Mesenteric fat pad (tissue), 1 donor: Measurements from ENCODE around the gene DCHS1. TPM values are rescaled to one million over a fixed set of nuclear protein-coding genes. Genes with fewer than 3 reads are reported as not detected.
A peak's percentile ranks its signal among the peaks of the same experiment; 100 is the strongest.

ENCODE experiments used
- DNase-seq: peaks from one replicate; pipeline ENCODE4 v3.0.0-alpha.2; 2020; ENCODE audit warnings: low spot score
- total RNA-seq: library from RNA; stranded (reverse); fragmentation: NEBNext Ultra II Directional; extraction: Animal tissue kit (Norgen Biotek cat#: 25700); gene quantifications from one replicate; pipeline ENCODE4 v1.2.1, GENCODE V29; 2021
- donor health status: DM: yes; HTN: yes; CAD: no.

DCHS1 gene
- total RNA-seq, 1 donor from 2014 or later = 23.0 TPM

GRCh38 chr11:6648501-6648900 lies 7.1 kb downstream of the DCHS1 start:
- no peak for DNase-seq

DNA sequence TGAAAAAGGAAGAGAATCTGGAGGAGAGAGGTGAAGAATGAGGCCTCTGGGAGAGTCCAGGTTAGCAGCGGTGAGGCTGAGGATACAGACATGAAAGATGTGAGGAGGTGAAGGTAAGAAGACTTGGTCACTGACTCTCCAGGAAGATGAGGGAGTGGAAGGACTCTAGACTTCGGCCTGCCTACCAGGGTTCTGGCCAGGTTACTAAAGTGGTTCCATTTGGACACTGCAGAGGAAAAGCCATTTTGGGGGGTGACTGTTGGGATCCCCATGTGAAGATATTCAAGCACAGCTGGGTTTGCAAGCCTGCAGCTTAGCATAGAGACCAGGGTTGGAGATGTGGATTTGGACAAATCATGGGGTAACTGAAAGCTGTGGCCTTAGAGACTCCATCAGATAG lies 7.8 kb downstream of the DCHS1 start:
- no peak for DNase-seq

- DNase-seq = no peak
Observed at GRCh38 chr11:6646918-6647679, 8.5 kb downstream of the DCHS1 start.

- DNase-seq = no peak
Observed at GRCh38 chr11:6646576-6646917, 9.1 kb downstream of the DCHS1 start.

DNA sequence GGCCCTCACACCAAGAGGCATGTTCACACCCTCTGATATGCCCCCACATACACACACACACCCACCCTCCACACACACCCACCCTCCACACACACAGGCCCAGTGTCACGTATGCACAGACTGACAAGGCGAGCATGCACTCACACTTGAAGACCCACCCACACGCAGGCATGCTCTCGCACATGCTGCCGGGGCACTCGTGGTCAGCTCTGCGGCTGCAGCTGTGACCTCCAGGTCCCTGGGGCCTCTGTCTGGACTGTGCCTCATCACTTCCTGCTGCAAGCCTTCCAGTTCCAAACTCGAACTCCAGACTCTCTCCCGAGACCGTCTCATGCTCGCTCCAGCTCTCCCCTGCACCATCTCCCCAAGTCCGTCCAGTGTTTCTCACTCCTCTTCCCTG lies 9.5 kb downstream of the DCHS1 start:
- DNase-seq = no peak

- no peak for DNase-seq
Observed at GRCh38 chr11:6642957-6643356, 12.7 kb downstream of the DCHS1 start.

DNA sequence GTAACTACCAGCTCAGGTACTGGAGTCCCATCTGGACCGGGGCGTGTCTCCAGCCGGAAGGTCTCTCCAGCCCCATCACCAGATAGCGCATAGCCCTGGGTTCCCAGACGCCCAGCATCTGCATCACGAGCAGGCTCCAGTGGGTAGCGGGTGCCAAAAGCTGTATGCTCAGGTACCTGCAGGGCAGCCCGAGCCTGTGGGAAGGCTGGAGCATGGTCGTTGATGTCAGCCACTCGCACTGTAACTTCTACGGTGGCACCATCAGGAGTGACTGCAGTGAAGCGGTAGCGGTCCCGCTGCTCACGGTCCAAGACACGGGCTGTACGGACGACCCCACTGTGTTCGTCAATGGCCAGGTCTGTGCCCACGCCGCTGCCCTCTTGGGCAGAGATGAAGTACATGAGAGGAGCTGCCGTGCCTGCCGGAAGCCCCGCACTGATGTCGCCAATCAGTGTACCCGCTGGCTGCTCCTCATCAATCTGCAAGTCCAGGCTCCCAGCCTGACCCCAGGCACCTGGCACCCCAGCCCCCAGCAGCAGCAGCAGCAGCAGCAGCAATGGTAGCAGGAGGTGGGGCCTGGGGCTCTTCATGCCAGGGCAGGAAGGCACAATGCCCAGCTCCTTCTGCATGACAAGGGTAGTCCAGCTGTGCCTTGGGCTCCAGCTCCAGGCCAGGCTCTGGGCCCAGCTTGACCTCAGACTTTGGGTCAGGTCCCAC lies 14.5 kb downstream of the DCHS1 start:
- no peak for DNase-seq

GRCh38 chr11:6640036-6640984 lies 15.3 kb downstream of the DCHS1 start:
- peak; percentile 82 for DNase-seq

DNA sequence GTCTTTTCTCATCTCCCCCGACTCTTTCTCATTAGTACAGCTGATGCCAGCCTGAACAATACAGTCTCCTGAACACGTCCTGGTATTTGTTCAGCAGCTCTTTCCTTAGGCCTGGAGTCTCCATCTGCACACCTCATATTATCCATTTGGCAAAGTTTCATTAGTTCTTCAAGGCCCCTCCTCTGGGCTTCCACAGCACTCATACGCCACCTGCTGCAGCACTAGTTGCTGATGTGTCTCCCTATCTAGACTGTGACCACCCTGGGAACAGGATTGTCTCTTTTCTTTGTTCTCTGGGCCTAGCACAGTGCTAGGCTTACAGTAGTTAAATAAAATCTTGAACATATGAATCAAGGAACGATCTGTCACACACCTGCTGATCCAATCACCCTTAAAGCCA lies 17.2 kb downstream of the DCHS1 start:
- no peak for DNase-seq

GRCh38 chr11:6637871-6638270 lies 17.7 kb downstream of the DCHS1 start:
- no peak for DNase-seq

DNA sequence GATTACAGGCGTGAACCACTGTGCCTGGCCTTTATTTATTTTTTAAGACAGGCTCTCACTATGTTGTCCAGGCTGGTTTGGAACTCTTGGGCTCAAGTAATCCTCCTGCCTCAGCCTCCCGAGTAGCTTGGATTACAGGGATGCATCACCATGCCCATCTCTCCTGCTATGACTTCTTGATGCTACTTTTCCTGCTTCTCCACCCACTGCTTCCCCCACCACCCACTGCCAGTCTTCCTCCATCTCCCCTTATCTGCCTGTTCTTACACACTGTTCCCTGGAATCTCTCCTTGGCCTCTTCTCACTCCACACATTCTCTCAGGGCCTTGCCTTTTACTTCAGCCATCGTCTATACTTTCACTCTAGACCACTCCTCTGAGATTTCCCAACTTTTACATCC lies 19.1 kb downstream of the DCHS1 start:
- DNase-seq = no peak

DNA sequence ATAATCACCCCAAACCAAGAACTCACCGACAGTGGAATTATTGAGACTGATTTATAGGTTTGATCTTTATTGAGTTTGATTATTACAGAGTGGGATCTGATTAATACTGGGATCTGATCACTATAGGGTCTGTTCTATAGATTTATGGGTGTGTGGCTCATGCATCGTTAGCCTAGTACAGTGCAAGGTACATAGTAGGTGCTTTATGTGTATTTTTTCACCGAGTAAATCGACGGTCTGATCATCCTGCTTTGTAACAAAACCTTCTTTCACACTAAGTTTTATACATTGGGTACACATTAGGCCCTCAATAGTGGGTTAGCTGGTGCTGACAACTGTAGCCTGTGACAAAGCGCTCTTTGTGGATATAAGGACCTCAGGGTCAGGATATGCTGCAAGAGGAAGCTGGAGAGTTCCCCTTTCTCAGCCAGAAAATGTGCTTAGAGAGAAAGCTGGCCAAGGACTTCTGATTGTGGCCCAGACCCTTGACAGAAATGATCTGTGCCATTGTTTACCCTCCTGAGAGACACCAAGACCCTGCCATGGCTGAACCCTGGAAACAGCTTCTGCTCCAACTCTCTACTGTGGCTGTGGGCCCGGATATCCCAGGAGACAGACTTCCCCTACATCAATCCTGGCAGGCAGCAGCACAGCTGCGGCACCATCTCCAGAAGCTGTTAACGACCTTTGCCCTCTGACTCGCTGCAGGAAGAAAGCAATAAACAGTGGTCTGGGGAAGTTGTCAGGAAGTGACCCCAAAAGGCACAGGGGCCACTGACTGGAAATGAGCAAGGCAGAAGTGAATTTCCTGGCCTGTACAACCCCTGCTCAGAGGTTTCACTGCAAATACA lies 20.3 kb downstream of the DCHS1 start:
- DNase-seq = no peak

- DNase-seq = no peak
Observed at GRCh38 chr11:6634534-6634933, 21.1 kb downstream of the DCHS1 start.

- DNase-seq = no peak
Observed at GRCh38 chr11:6633422-6634408, 21.9 kb downstream of the DCHS1 start.

DNA sequence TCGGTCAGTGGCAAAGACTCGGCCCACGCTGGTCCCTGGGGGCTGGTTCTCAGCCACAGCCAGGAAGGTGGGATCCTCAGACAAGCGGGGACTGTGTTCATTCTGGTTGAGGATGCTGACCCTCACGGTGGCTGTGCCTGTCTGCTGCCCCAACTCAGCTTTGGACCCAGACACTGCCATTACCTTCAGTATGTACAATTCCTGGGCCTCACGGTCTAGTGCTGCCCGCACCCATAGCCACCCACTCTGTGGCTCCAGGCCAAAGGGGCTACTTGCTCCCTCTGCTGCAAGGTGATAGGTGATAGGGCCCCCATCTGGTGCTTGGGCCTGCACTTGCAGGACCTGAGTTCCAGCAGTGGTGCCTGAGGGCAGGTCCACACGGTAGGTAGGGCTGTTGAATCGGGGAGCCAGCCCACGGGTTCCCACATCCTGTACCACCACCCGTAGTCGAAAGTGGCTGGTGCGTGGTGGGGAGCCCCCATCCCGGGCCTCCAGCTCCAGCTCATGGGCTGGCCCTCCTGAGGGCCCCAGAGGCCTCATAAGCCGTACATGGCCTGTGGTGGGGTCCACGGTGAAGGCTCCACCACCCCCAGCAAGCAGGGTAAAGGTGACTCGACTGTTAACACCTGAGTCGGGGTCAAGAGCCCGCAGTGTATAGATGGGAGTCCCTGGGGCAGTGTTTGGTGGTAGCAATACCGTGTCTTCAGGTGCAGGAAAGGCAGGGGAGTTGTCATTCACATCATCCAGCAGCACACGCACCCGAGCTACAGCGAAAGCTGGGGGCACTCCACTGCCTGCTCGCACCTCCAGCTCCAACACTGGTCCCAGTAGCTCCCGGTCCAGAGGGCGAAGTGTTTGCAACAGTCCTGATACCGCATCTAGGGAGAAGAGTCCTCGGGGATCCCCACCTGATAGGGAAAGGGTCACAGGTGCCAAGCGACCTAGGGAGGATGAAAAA lies 23.2 kb downstream of the DCHS1 start:
- no peak for DNase-seq

- DNase-seq = no peak
Observed at GRCh38 chr11:6631361-6631890, 24.2 kb downstream of the DCHS1 start.

DNA sequence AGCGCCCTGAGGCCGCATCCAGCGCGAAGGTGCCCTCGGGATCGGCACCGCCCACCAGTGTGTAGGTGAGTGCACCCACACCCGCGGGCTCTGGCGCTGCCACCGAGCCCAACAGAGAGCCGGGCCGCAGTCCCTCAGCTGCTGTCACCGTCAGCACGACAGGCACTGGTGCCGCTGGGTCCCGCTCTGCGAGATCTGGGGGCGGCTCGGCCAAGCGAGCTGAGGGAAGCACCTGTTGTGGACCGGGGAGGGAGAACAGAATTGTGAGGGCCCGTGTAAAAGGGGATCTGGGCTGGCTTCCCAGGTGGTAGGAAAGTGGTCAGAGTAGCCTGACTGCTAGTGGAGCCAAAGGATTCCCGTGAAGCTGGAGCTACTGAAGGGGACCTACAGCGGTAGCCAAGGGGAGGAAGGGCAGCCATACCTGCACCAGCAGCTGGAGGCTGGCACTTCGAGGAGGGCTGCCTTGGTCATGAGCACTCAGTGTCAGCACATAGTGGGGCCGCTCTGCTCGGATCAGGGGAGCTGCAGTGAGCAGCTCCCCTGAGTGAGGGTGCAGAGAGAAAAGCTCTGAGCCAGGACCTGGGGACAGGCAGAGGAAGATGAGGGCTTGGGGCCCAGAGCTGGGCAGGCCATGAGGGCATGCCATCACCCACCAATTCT lies 24.8 kb downstream of the DCHS1 start:
- DNase-seq = no peak
